BE2C (cell line): ENCODE measurements around the gene EFCAB6.

Experiments used
- DNase-seq: peaks from one replicate; pipeline ENCODE4 v3.0.0-alpha.2; 2020
- H3K27me3 ChIP-seq: fragments of 250-450 bp; sonication (Bioruptor Pico); 2 replicates; pipeline ENCODE4 v1.5.1; 2020; ENCODE audit warnings: mild to moderate bottlenecking
- H3K36me3 ChIP-seq: fragments of 250-450 bp; sonication (Bioruptor Pico); 2 replicates; pipeline ENCODE4 v1.5.1; 2020; ENCODE audit warnings: mild to moderate bottlenecking
- H3K4me1 ChIP-seq: fragments of 250-450 bp; sonication (Bioruptor Pico); 2 replicates; pipeline ENCODE4 v1.5.1; 2020
- H3K4me3 ChIP-seq: 2 replicates; pipeline ENCODE4 v1.5.1; 2011; ENCODE audit warnings: low read depth, low read length
- H3K9me3 ChIP-seq: fragments of 250-450 bp; sonication (Bioruptor Pico); 2 replicates; pipeline ENCODE4 v1.5.1; 2020
- TF ChIP-seq, protein P1 (sequence below): IDR thresholded peaks from 2 replicates; pipeline ENCODE4 v1.5.1; 2012; ENCODE audit warnings: mild to moderate bottlenecking, low read depth, low read length

The EFCAB6 gene

DNA sequence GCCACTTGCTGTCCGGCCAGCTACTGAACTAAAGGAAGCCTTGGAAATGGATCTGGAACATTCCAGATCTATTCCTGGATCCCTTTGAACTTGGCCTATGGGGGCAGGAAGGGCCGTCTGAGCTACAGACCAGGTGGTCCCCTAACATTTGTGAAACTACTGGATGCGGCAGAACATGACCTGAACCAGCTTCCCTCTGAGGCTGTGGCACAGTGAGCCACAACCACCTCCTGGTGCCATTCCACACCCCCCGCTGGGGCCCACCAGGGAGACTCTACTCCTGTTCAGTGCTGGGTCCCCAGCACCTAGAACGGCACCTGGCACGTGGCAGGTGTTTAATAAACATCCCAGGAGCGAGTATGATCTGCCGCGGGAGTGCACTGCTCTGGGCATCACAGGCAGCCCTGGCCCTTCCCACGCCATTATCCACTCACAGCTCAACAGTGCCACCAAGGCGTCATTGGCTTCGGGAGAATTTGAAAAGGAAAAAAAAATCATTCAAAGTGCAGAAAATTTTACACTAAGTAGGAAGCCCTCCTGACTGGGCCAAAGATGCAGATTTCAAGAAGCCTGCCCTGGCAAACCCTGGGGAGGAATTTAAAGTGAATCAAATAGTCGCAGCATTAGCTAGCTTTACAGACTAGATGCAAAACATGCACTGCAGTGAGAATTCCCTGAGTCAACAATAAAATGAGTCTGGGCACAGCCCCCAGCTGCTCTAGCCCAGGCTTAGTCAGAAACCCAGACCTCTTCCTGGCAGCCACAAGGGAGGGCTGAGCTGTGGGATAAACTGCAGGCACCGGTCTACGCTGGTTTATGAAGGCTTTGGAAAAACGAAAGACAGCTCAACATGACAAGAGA is 14.3 kb upstream of the EFCAB6 start:
- TF ChIP-seq, protein P1, sequence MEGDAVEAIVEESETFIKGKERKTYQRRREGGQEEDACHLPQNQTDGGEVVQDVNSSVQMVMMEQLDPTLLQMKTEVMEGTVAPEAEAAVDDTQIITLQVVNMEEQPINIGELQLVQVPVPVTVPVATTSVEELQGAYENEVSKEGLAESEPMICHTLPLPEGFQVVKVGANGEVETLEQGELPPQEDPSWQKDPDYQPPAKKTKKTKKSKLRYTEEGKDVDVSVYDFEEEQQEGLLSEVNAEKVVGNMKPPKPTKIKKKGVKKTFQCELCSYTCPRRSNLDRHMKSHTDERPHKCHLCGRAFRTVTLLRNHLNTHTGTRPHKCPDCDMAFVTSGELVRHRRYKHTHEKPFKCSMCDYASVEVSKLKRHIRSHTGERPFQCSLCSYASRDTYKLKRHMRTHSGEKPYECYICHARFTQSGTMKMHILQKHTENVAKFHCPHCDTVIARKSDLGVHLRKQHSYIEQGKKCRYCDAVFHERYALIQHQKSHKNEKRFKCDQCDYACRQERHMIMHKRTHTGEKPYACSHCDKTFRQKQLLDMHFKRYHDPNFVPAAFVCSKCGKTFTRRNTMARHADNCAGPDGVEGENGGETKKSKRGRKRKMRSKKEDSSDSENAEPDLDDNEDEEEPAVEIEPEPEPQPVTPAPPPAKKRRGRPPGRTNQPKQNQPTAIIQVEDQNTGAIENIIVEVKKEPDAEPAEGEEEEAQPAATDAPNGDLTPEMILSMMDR: peak; percentile 56
- Histone ChIP-seq H3K9me3 (no peaks in the 10 kb centered on the region), H3K36me3 (no peaks in the 10 kb centered on the region), H3K27me3 (no peaks in the 10 kb centered on the region), H3K4me3 (no peak overlapping the region), H3K4me1 (peaks cover 27% of the 10 kb centered on the region)
- peak; percentile 70 for DNase-seq

DNA sequence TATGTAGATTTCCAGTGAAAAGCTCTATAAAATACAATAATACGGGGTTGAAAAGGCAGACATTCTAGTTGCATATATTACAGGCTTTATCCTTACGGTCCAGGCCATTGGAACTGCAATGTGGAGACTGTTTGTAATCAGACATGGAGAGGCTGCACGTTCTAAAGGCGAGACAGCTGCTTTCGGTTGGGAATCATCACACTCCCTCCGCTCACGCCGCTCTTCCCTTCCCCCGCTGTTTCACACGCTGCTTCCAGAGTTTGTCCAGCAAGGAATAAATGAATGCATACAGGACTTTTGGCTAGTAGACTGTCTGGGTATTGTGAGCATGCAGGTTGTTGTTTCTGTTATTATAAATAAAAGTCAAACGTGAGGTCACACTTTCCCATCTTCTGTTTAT is 13.5 kb upstream of the EFCAB6 start:
- H3K27me3 ChIP-seq: no peaks in the 10 kb centered on the region
- H3K4me1 ChIP-seq: peaks cover 27% of the 10 kb centered on the region
- H3K9me3 ChIP-seq: no peaks in the 10 kb centered on the region
- H3K4me3 ChIP-seq: no peak overlapping the region
- no peaks in the 10 kb centered on the region for H3K36me3 ChIP-seq
- DNase-seq: no peak
- TF ChIP-seq, protein P1: no peak

DNA sequence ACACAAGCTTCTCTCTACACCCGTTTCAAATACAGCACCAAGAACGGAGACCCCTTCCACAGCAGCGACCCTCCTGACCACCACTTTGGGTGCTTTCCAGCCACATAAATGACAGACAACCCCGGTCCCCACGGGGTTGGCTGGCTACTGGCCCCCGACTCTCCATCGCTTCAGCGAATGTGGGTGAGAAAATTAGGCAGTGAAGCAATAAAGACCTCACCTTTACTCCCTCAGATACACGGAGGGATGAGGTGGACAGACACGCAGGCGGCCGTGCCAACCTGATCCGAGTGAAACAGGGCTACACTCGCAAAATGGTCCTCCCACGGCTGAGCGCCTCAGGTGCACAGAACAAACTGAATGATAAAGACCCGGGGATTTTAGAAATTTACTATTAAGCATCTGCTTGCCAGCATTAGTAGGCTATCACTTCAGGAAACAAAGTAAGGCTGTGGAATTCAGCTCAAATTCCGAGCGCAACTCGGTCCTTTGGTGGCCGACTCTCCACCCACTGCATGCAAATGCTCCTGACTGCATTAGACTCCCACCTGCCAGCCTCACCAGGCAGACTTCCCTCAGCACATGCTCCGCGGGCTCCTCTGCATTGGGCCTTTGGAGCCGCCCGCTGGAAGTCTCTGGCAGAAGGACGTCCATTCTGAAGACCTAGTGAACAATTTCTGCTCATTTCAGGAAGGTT is 12.8 kb upstream of the EFCAB6 start:
- Histone ChIP-seq H3K9me3 (no peaks in the 10 kb centered on the region), H3K4me3 (no peak overlapping the region), H3K27me3 (no peaks in the 10 kb centered on the region), H3K36me3 (no peaks in the 10 kb centered on the region), H3K4me1 (peaks cover 20% of the 10 kb centered on the region)
- TF ChIP-seq, protein P1: no peak
- DNase-seq: no peak

DNA sequence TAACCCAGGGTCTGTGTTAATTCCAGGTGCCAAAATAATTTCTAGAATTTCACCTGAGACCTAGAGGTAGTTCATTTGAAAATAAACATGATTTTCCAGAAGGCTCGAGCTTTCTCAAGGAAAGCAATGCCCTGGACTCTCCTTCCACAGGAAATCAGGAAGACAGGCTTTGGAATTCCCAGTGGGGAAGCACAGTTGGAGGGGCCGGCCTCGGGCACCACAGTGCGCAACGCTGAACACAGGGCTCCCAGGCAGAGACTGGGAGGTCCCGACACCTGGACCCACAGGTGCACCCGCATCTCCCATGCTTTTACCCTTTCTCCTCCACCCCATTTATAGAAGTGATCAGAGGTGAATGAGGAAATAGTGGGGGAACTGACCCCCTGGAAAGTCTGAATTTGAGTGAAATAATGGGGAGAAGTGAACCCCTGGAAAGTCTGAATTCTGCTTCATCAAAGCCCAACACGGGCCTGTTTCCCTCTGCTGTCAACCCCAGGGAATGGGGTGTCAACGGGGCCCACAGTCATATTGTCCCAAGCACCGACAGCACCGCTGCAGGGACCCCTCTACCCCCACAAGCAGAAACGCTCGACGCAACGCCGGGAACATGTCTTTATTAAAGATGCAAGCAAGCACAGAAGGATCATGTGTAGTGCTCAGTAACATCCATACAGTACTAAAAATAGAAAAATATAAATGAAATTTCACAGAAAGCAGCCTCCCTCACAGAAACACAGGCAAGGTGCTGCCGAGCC is 12.0 kb upstream of the EFCAB6 start:
- H3K4me3 ChIP-seq: no peak overlapping the region
- no peaks in the 10 kb centered on the region for H3K27me3 ChIP-seq
- no peaks in the 10 kb centered on the region for H3K36me3 ChIP-seq
- TF ChIP-seq, protein P1: no peak
- peaks cover 15% of the 10 kb centered on the region for H3K4me1 ChIP-seq
- H3K9me3 ChIP-seq: no peaks in the 10 kb centered on the region
- no peak for DNase-seq

DNA sequence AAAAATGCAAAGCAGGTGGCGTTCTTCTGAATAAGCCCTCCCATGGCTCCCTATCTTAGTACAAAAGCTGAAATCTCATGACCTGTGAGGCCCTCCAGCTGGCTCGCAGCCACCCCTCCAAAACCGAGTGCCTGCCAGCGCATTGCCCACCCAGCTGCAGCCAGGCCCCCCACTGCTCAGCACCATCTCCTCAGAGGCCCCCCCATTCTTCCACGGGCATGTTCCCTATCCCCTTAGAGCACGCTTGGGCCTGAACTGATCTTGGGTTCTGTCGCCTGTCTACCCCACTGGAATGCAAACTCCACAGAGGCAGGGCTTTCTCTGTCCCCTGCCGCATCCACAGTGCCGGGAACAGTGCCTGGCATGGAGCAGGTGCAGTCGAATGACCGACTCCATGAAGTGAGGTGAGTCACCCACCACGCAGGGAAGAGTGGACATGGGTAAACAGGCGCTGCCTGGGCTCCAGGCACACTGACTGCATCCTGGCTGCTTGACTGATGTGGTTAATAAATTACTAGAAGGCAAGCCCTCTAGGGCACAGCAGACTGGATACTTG is 11.3 kb upstream of the EFCAB6 start:
- no peaks in the 10 kb centered on the region for H3K9me3 ChIP-seq
- H3K27me3 ChIP-seq: no peaks in the 10 kb centered on the region
- H3K36me3 ChIP-seq: no peaks in the 10 kb centered on the region
- no peak for DNase-seq
- TF ChIP-seq, protein P1: no peak
- H3K4me1 ChIP-seq: peaks cover 11% of the 10 kb centered on the region
- H3K4me3 ChIP-seq: no peak overlapping the region
